SKM-1 (cell line): ENCODE results near the gene ATN1.
"Not testable (repeated sequence)": the region's sequence is repeated elsewhere in the genome, so short reads cannot be mapped to it uniquely, and the experiment has no call there.

ENCODE experiments used
- DNase-seq: peaks from one replicate; lab custom pipeline; 2025; ENCODE audit not compliant: unreplicated experiment; lab: John Stamatoyannopoulos, UW

ATN1 gene

DNA sequence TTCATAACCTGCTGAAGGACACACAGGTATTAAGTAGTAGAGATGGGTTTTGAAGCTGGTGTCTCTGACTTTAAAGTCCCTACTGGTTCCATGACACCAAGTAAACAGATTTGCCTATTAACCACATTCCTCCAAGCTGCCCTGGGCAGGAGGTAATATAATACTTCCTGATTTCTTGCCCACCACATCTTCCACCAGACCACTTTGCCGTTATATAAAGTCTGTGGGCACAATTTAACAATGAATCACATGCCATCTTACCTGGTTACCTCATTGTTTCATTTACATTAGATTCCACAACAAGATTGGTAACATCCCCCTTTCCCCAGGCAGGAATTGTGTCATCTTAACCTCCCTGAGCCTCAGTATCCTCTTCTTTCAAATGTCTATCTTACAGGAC is 24.0 kb upstream of the ATN1 start:
- DNase-seq = no peak

- peak; percentile 62 for DNase-seq
These were observed 23.2 kb upstream of the ATN1 start, which contains the start of gene LRRC23 for GRCh38 chr12:6904280-6905276. TSS of gene LRRC23 (plus strand) at chr12:6904822. CDS start at chr12:6905634, 812 bp downstream.

GRCh38 chr12:6905414-6906040 is 22.2 kb upstream of the ATN1 start:
- DNase-seq = no peak

DNA sequence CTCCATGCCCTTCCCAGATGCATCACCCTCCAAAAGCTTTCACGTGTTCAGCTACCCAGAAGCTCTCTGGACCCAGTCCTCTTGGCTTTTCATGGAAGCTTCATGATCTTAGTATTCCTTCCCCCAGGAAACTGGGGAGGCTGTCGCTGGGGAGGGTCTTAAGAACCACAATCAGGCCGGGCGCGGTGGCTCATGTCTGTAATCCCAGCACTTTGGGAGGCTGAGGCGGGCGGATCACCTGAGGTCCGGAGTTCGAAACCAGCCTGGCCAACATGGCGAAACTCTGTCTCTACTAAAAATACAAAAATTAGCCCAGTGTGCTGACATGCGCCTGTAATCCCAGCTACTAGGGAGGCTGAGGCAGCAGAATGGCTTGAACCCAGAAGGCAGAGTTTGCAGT is 19.6 kb upstream of the ATN1 start:
- not testable (repeated sequence) for DNase-seq

GRCh38 chr12:6909421-6910145 is 18.2 kb upstream of the ATN1 start:
- no peak for DNase-seq

GRCh38 chr12:6912164-6912935 is 15.4 kb upstream of the ATN1 start:
- no peak for DNase-seq

- no peak for DNase-seq
These were observed 13.4 kb upstream of the ATN1 start, which contains the start of gene ENO2 for GRCh38 chr12:6914246-6914946. TSS of gene ENO2 (plus strand) at chr12:6914580. CDS start at chr12:6915833, 1,253 bp downstream.

- no peak for DNase-seq
These were observed 12.6 kb upstream of the ATN1 start for GRCh38 chr12:6914947-6915788.

- no peak for DNase-seq
These were observed 11.9 kb upstream of the ATN1 start for GRCh38 chr12:6915789-6916285.

GRCh38 chr12:6916426-6917200 is 11.1 kb upstream of the ATN1 start:
- DNase-seq = no peak

DNA sequence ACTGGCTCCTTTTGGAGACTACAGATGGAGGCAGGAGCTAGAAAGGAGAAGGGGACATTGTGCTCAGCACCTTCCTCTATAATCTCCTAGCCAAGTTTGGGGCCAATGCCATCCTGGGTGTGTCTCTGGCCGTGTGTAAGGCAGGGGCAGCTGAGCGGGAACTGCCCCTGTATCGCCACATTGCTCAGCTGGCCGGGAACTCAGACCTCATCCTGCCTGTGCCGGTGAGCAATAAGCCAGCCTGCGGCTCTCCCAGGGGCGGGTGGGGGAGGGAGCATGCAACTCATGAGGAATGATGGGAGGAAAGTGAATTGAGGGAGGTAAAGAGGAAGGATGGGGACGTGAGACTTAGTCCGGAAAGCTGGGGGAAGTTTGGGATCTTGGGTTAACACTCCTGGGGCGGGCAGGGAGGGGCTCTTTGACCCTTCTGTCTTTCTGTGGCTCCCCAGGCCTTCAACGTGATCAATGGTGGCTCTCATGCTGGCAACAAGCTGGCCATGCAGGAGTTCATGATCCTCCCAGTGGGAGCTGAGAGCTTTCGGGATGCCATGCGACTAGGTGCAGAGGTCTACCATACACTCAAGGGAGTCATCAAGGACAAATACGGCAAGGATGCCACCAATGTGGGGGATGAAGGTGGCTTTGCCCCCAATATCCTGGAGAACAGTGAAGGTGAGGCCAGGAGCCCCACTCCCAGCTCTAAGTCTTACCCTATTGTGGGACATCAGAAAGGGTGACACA is 10.1 kb upstream of the ATN1 start:
- DNase-seq = no peak

DNA sequence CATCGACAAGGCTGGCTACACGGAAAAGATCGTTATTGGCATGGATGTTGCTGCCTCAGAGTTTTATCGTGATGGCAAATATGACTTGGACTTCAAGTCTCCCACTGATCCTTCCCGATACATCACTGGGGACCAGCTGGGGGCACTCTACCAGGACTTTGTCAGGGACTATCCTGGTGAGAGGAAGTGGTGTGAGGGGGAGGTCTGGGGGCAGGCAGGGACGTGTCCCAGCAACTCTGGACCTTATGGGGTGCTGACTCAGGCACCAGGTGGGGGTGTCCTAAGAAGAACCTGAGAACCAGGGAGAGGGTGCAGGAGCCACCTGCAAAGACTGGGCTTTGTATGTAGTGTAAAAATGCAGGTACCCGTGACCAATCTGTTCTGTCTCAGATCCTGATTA is 8.2 kb upstream of the ATN1 start:
- no peak for DNase-seq

GRCh38 chr12:6921539-6921938 is 6.2 kb upstream of the ATN1 start:
- no peak for DNase-seq

DNA sequence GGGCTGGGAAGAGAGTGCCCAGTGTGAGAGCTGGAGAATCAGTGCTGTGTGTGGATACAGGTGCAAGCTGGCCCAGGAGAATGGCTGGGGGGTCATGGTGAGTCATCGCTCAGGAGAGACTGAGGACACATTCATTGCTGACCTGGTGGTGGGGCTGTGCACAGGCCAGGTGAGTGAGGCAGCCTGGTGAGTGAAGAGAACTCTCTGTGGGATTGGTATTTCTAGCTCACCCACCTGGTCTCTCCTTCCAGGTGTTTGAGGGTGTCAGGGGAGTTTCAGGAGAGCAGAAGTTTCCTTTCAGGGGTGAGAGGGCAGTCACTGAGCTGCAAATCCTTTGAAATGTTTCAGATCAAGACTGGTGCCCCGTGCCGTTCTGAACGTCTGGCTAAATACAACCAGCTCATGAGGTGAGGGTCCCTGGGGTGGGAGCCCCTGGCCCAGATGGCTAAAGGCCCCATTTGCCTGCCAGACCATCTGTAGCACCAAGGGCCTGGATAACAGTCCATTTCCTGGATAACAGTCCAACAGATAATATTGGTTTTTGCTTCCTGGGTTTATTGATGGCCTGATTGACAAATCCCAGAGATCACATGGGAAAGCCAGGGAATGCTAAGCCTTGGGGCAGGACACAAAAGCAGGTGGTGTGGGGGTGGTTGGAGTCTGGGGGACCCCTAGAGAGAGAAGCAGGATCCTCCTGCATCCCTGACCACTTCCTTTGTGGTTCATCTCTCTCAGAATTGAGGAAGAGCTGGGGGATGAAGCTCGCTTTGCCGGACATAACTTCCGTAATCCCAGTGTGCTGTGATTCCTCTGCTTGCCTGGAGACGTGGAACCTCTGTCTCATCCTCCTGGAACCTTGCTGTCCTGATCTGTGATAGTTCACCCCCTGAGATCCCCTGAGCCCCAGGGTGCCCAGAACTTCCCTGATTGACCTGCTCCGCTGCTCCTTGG is 5.5 kb upstream of the ATN1 start:
- no peak for DNase-seq

- no peak for DNase-seq
These were observed 4.6 kb upstream of the ATN1 start for GRCh38 chr12:6923003-6923732.

GRCh38 chr12:6923851-6924250 is 3.9 kb upstream of the ATN1 start:
- DNase-seq = no peak
